Activated CD4-positive, alpha-beta T cell treated with anti-CD3 and anti-CD28 coated beads, Interleukin-2, amount 10 ng/mL, durations not matched to agents 24 days and 14 days (primary cell): ENCODE results near the gene OR10J4. TPM values are rescaled to one million over a fixed set of nuclear protein-coding genes. Genes with fewer than 3 reads are reported as not detected.

ENCODE experiments used
- DNase-seq: peaks from one replicate; pipeline ENCODE4 v3.0.0; 2022
- H3K27ac Mint-ChIP-seq: one replicate; pipeline ENCODE4 v1.8.0; 2022; ENCODE audit warnings: mild to moderate bottlenecking, mixed read lengths
- H3K27me3 Mint-ChIP-seq: one replicate; pipeline ENCODE4 v1.8.0; 2022; ENCODE audit warnings: mixed read lengths
- H3K36me3 Mint-ChIP-seq: one replicate; pipeline ENCODE4 v1.8.0; 2022; ENCODE audit warnings: low read depth, mild to moderate bottlenecking, mixed read lengths
- H3K4me1 Mint-ChIP-seq: one replicate; pipeline ENCODE4 v1.8.0; 2021; ENCODE audit warnings: mixed read lengths
- H3K4me3 Mint-ChIP-seq: one replicate; pipeline ENCODE4 v1.8.0; 2022; ENCODE audit warnings: mild to moderate bottlenecking, moderate library complexity, mixed read lengths
- H3K9me3 Mint-ChIP-seq: one replicate; pipeline ENCODE4 v1.8.0; 2021; ENCODE audit warnings: mixed read lengths
- intact Hi-C: fragments of 100-400 bp; cut with micrococcal nuclease; formaldehyde crosslinking; loops from one replicate; pipeline ENCODE4 v1.15.1; 2023
- total RNA-seq: library from RNA; stranded (reverse); gene quantifications from 2 replicates; pipeline ENCODE4 v1.2.3, GENCODE V29; 2022

Gene OR10J4
- not detected in 2 replicates for total RNA-seq

DNA sequence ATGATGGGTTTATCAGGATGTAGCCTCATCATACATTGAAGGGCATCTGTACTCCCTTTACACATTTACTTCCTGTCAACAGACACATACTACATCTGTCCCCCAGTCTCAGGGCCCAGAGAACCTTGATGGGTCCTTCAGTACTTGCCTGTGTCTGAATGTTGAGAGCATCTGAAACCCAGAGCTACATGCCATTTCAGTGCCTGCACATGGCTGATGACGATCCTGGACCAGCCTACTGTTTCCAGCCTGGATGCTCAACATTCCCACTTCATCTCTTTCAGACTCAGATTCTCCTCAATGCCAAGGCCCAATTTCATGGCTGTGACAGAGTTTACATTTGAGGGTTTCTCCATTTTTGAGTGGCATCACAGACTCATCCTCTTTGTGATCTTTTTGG is at the start of gene OR10J4:
OR10J4 (plus strand) TSS at position 301 of the 400 bp plus-strand sequence.
- Mint-ChIP-seq H3K27me3 (no peaks in the 10 kb centered on the region), H3K4me1 (no peaks in the 10 kb centered on the region), H3K27ac (no peak within 1 kb of the TSS), H3K36me3 (no peaks in the 10 kb centered on the region), H3K4me3 (no peak within 1 kb of the TSS), H3K9me3 (no peaks in the 10 kb centered on the region)
- DNase-seq: no peak
- intact Hi-C loops: no loop called here

DNA sequence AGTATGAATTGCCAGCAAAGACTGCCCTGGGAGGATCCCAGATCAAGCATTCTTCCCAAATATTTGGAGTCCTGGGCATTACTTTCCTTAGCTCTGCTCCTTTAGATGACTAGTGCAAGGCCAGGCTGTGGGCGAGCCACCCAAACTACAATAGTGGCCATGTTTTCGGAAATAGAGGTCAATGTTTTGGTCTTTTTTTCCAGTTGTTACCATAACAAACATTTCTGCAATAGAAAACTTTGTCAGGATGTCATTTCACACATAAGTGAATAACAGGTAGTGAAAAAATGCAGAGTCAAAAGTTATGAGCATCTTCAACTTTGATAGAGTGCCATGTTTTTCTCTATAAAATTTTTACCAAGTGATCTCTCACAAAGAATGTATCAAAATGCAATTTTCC is 25.2 kb upstream of the OR10J4 start:
- intact Hi-C loops: no loop called here
- no peak for DNase-seq
- H3K36me3 Mint-ChIP-seq: no peaks in the 10 kb centered on the region
- H3K4me3 Mint-ChIP-seq: no peak overlapping the region
- H3K27ac Mint-ChIP-seq: no peak overlapping the region
- no peaks in the 10 kb centered on the region for H3K4me1 Mint-ChIP-seq
- no peaks in the 10 kb centered on the region for H3K27me3 Mint-ChIP-seq
- no peaks in the 10 kb centered on the region for H3K9me3 Mint-ChIP-seq

DNA sequence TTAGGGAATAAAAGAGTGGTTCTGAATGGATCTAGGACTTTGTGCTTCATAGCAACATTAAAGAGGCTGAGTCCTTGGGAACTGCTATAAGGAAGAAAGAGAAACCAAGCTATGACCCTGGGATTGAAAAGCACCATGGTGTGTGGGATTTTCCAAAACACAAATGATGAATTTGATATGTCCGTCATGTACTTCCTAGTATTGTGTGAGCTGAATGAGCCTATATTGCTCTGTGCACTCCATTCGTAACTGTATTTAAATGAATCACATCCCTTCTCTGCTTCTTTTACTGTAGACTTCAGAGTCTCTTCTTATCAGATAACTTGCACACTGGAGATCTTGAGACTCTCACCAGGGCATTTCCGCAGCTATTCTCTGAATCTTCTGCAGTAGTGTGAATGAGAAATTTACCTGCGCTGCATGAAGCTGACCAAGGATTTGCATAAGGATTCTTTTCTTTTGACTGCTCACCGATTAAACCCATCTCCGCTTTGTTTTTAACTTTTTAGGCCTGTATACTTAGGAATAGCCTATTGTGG is 23.1 kb upstream of the OR10J4 start:
- H3K4me3 Mint-ChIP-seq: no peak overlapping the region
- intact Hi-C loops: no loop called here
- H3K9me3 Mint-ChIP-seq: no peaks in the 10 kb centered on the region
- DNase-seq: no peak
- H3K36me3 Mint-ChIP-seq: no peaks in the 10 kb centered on the region
- no peaks in the 10 kb centered on the region for H3K27me3 Mint-ChIP-seq
- H3K27ac Mint-ChIP-seq: no peak overlapping the region
- no peaks in the 10 kb centered on the region for H3K4me1 Mint-ChIP-seq

DNA sequence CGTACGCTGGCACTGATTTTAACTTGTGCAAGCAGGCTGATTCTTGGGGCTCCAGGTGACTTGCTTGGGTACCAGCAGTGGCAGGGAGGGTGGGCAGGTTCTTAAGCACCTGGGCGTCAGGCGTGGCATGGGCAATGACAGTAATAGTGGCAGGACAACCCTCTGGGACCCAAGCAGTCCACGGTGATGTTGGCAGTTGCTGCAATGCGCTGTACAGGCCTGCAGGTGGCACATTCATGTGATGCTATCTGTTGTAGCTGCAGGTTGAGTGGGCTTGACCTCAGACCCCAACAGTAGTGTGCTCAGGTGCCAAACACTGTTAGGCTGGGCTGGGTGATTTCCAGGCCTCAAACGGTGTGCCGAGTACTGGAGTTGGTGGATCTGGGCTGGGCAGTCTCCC is 10.2 kb upstream of the OR10J4 start:
- Mint-ChIP-seq H3K4me3 (no peak overlapping the region), H3K27ac (no peak overlapping the region), H3K36me3 (no peaks in the 10 kb centered on the region), H3K4me1 (no peaks in the 10 kb centered on the region), H3K27me3 (no peaks in the 10 kb centered on the region), H3K9me3 (peaks cover 12% of the 10 kb centered on the region)
- intact Hi-C loops: no loop called here
- no peak for DNase-seq

DNA sequence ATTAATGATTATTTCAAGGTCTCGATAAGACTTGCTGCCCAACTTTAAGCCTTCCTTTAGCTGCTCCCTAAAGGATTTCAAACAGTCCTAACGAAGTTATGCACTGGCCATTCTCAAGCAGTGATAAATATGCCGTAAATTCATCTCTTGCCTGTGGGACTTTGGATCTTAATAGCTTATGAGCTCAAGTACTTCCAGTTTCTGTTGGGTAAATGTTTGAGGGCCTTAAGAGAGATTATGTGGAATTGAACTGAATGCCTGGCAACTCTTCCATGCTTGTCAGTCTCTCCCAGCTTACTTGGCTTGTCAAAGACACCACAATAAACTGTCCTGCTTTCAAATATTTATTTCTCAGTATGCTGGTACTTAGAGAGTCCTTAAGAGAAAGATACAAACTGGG is 3.5 kb upstream of the OR10J4 start:
- intact Hi-C loops: no loop called here
- Mint-ChIP-seq H3K27me3 (no peaks in the 10 kb centered on the region), H3K36me3 (no peaks in the 10 kb centered on the region), H3K9me3 (no peaks in the 10 kb centered on the region), H3K4me3 (no peak overlapping the region), H3K4me1 (no peaks in the 10 kb centered on the region), H3K27ac (no peak overlapping the region)
- DNase-seq: no peak

DNA sequence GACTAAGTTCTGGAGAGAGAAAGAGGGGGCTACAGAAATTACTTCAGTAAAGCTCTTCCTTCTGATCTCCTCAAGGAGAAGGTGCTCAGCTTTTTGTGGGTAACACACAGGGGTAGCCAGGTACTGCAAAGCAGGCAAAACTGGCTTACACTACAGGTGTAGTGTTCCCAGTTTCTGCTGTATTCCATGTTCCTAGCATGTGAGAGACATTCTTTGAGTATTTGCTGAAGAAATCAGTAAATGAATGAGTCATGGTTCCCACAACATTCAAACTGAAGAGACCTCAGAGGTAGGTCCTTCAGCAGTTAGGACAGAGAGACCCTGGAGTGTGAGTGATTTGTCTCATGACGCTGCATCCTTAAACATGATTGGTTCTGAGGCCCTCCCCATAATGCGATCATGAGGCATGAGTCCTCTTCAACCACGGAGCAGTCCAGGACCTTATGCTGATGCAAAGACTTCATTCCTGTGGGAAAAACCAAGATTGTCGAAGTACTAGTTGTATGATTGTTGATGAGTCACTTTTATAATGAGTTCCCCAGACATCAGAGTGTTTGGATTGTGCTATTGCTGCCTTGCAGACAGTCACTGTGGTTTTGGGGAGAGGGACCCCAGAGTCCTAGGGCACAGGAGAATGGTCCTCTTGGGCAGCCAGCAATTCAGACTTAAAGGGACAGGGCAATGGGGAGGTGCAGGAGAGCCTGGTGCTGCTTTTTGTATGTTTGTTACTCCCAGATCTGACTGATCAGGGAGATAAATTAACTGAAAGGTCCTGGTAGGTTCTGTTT is 2.7 kb upstream of the OR10J4 start:
- no peaks in the 10 kb centered on the region for H3K36me3 Mint-ChIP-seq
- no peaks in the 10 kb centered on the region for H3K4me1 Mint-ChIP-seq
- intact Hi-C loops: no loop called here
- H3K27ac Mint-ChIP-seq: no peak overlapping the region
- no peaks in the 10 kb centered on the region for H3K27me3 Mint-ChIP-seq
- H3K9me3 Mint-ChIP-seq: no peaks in the 10 kb centered on the region
- no peak for DNase-seq
- no peak overlapping the region for H3K4me3 Mint-ChIP-seq

DNA sequence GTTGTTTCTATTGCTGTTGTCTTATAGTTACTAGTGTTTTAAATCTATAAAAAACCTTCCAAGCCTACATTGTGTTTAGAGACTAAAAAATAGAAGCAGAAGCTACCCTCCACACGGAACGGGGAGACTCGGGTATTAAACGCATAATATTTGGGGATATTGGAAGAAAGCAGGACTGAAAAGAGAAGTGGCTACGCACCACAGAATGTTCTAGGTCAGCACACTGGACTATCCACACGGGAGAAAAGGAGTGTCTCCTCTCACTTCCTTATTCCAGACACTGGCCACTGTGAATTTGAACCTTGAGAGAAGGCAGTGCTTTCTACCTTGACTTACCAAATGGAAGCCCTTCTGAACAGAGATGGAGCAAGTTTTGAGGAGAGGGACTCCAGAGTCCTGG is 1.0 kb upstream of the OR10J4 start:
- DNase-seq: no peak
- H3K4me1 Mint-ChIP-seq: no peaks in the 10 kb centered on the region
- H3K27ac Mint-ChIP-seq: no peak overlapping the region
- intact Hi-C loops: no loop called here
- no peaks in the 10 kb centered on the region for H3K36me3 Mint-ChIP-seq
- no peaks in the 10 kb centered on the region for H3K9me3 Mint-ChIP-seq
- H3K4me3 Mint-ChIP-seq: no peak overlapping the region
- no peaks in the 10 kb centered on the region for H3K27me3 Mint-ChIP-seq

DNA sequence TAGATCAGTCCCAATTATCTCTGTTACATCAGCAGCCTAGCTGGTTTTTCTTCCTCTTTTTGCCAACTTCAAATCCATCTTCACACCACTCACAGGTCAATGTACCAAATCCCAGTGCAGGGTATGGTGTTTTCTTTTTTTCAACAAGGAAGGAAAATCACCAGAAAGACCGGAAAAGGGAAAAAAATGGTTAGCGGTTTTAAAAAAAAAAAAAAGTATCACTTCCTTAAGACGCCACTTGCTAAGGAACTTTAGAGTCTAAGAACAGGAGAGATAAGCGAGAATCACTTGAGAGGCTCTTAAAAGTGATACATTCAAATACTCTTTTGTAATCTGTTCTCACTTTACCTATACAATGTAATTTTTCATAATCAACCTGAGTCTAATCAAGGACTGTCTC is 4.5 kb downstream of the OR10J4 start:
- intact Hi-C loops: no loop called here
- DNase-seq: no peak
- no peaks in the 10 kb centered on the region for H3K36me3 Mint-ChIP-seq
- no peaks in the 10 kb centered on the region for H3K27me3 Mint-ChIP-seq
- no peaks in the 10 kb centered on the region for H3K9me3 Mint-ChIP-seq
- no peaks in the 10 kb centered on the region for H3K4me1 Mint-ChIP-seq
- H3K27ac Mint-ChIP-seq: no peak overlapping the region
- no peak overlapping the region for H3K4me3 Mint-ChIP-seq

DNA sequence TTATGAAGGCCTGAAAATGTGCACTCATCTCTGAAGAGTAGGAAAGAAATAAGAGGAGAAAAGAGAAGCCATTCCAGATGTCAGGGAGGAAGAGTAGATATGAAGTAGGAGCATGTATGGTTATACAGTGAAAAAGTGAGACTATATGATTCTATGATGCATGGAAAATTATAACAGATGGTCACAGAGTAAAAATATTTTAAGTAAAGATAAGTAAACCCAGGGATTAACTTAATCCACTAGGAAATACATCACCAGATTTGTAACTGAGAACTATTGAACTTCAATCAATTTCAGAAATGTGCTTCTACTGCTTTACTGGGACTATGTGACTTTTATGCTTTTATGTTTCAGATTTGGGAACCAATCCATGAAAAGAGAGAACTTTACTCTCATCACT is 7.4 kb downstream of the OR10J4 start, which contains the start of gene OR10J1:
OR10J1 (plus strand) TSS at position 301 of the 400 bp plus-strand sequence; CDS start at position 371, 70 bp downstream.
- Mint-ChIP-seq H3K36me3 (no peaks in the 10 kb centered on the region), H3K9me3 (no peaks in the 10 kb centered on the region), H3K4me1 (no peaks in the 10 kb centered on the region), H3K27me3 (peaks cover 1% of the 10 kb centered on the region), H3K27ac (no peak within 1 kb of the TSS), H3K4me3 (no peak within 1 kb of the TSS)
- DNase-seq: no peak
- intact Hi-C loops: no loop called here

DNA sequence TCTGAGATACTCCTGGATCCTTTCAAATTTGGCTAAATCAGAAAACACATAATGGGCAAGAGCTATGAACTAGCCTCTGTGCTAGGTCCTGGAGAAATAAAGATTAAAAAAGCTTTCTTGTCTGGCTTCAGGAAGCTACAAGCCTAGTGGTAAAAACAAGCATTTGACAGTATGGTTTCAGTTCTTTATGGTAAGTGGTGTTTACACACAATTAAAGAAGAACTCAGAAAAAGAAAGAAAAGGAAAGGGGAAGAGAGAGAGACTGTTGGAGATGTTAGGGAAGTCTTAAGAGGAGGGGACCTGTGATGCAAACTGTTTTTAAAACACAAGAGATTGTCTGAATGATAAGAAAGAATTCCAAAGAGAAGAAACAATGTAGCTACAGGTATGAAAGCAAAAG is 9.4 kb downstream of the OR10J4 start:
- no peak overlapping the region for H3K27ac Mint-ChIP-seq
- intact Hi-C loops: no loop called here
- H3K36me3 Mint-ChIP-seq: no peaks in the 10 kb centered on the region

DNA sequence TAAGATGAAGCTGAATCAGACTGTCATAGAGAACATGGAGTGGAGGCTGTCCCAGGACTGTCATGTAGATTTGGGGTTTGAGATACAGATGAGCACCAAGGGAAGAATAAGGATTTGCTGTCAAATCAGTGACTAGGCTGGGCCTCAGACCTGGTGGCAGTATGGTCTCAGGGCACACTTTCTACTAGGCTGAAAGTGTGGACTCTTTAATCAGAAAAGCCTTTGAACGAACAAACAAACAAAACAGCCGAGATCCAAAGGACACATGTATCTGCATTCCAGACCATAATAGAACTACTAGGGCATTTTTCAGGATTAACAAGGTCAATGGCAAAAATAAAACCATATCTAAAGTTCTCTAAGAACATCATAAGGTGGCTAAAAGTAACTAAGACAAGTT is 10.4 kb downstream of the OR10J4 start:
- Mint-ChIP-seq H3K4me1 (no peaks in the 10 kb centered on the region), H3K27ac (no peak overlapping the region), H3K4me3 (no peak overlapping the region), H3K36me3 (no peaks in the 10 kb centered on the region), H3K27me3 (peaks cover 1% of the 10 kb centered on the region), H3K9me3 (no peaks in the 10 kb centered on the region)
- intact Hi-C loops: no loop called here
- DNase-seq: no peak

More for the DNA sequence above, 9.4 kb downstream of the OR10J4 start:
- no peaks in the 10 kb centered on the region for H3K4me1 Mint-ChIP-seq
- no peaks in the 10 kb centered on the region for H3K9me3 Mint-ChIP-seq
- peaks cover 1% of the 10 kb centered on the region for H3K27me3 Mint-ChIP-seq
- DNase-seq: no peak
- H3K4me3 Mint-ChIP-seq: no peak overlapping the region

DNA sequence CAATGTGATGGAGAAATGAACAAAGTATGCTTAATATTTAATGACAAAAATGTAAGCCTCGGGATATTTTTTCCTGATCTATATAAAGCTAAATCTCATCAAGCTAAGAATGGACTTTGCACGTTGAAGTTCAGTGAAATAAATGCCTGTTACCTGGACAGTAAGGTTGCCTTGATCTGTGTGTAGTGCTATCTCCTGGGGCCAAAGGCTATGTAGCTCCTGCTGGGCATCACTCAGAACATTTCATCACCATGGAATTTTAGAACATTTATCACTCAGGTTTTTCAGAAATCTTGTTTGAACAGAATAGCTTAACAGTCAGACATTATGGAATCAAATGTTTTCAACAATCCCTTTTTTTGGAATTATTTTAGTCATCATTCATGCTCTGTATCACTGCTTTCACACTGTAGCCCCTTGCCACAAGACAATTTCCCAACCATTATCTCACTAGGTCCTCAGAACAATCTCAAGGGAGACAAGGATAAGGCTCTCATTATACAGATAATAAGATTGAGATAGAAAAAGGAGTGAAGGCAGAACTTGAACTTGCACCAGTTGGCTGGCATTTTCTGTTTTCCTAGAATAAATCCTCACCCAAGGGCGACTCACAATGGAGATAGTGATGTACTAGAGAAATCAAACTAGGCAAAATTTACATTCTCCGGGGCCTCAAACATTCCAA is 11.2 kb downstream of the OR10J4 start:
- Mint-ChIP-seq H3K4me3 (no peak overlapping the region), H3K9me3 (no peaks in the 10 kb centered on the region), H3K27ac (no peak overlapping the region), H3K4me1 (no peaks in the 10 kb centered on the region), H3K27me3 (peaks cover 1% of the 10 kb centered on the region), H3K36me3 (no peaks in the 10 kb centered on the region)
- intact Hi-C loops: no loop called here
- no peak for DNase-seq

DNA sequence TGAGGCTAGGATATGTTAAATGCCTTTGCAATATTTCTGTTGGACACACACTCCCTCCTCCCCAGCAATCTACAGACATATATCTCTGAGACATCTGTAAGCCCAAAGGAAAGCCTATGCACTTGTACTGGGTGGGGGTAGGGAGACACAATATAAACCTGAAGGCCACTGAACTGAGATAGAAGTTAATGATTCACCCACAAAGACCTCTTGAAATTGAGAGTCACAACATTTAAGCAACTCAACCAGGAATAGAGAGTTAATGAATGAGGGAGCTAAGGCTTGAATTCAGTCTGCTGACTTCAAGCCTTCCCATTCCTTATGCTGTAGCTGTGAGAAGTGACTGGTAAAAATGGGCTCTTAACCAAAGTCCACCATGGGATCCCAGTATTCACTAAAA is 12.5 kb downstream of the OR10J4 start:
- H3K4me1 Mint-ChIP-seq: no peaks in the 10 kb centered on the region
- no peaks in the 10 kb centered on the region for H3K9me3 Mint-ChIP-seq
- intact Hi-C loops: no loop called here
- H3K27me3 Mint-ChIP-seq: peaks cover 1% of the 10 kb centered on the region
- H3K4me3 Mint-ChIP-seq: no peak overlapping the region
- H3K36me3 Mint-ChIP-seq: no peaks in the 10 kb centered on the region
- no peak overlapping the region for H3K27ac Mint-ChIP-seq
- no peak for DNase-seq

DNA sequence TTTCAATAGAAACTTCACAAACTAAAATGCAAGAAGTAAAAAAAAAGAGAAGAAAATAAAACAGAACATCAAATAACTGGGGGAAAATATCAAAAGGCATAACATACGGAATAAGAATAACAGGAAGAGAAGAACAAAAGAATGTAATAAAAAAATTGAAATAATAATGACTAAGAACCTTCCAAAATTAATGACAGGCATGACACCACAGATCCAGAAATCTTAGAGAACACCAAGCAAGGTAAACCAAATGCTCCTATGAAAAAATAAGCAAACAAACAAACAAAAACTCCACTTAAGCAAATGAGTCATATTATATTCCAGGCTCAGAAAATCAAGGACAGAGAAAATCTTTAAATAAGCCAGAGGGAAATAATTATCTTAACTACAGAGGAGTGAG is 16.2 kb downstream of the OR10J4 start:
- no peak for DNase-seq
- H3K36me3 Mint-ChIP-seq: no peaks in the 10 kb centered on the region
- H3K4me1 Mint-ChIP-seq: no peaks in the 10 kb centered on the region
- H3K27me3 Mint-ChIP-seq: no peaks in the 10 kb centered on the region
- no peak overlapping the region for H3K4me3 Mint-ChIP-seq
- intact Hi-C loops: no loop called here
- no peaks in the 10 kb centered on the region for H3K9me3 Mint-ChIP-seq
- no peak overlapping the region for H3K27ac Mint-ChIP-seq
